SK-N-SH (cell line): Measurements from ENCODE around the gene ZCCHC10. TPM values are rescaled to one million over a fixed set of nuclear protein-coding genes. Genes with fewer than 3 reads are reported as not detected.

Experiments
- CTCF ChIA-PET: fragments of 300-600, 350-600 bp; formaldehyde crosslinking; extraction: SDS; loops from one replicate; lab custom pipeline; 2021; lab: Yijun Ruan, JAX
- POLR2A ChIA-PET: fragments of 350-600 bp; sonication (Branson Sonifier 250); formaldehyde crosslinking; extraction: SDS; loops from one replicate; lab custom pipeline; 2020; ENCODE audit warnings: antibody characterized with exemption, inconsistent platforms; lab: Yijun Ruan, JAX
- DNase-seq: peaks from one replicate; pipeline ENCODE4 v3.0.0; 2012
- H2AFZ ChIP-seq: fragments of 200-600 bp; sonication (generic); 2 replicates; pipeline ENCODE4 v1.8.1; 2016; ENCODE audit warnings: antibody characterized with exemption, mild to moderate bottlenecking, low read depth
- H3F3A ChIP-seq: fragments of 200-600 bp; sonication (generic); replicated peaks from 2 replicates; pipeline ENCODE3; 2016; ENCODE audit warnings: antibody characterized with exemption, mild to moderate bottlenecking; ENCODE audit not compliant: insufficient read depth
- H3K27ac ChIP-seq, 2 experiments: fragments of 200-500 bp in 1 of 2; fragments of 200-600 bp in 1 of 2; sonication (Bioruptor generic) in 1 of 2; sonication (generic), shearing (Covaris generic) in 1 of 2; 2 replicates each; pipeline versions ENCODE4 v1.5.1 to v1.6.1; 2014 to 2016; ENCODE audit warnings: low read depth in 2 of 2, inconsistent platforms in 1 of 2, low read length in 1 of 2, mild to moderate bottlenecking in 1 of 2, mixed read lengths in 1 of 2
- H3K27me3 ChIP-seq: fragments of 200-600 bp; sonication (generic), shearing (Covaris generic); 2 replicates; pipeline ENCODE4 v1.6.1; 2016; ENCODE audit warnings: mixed run types; ENCODE audit not compliant: insufficient read depth
- H3K36me3 ChIP-seq, 2 experiments: fragments of 200-500 bp in 1 of 2; fragments of 200-600 bp in 1 of 2; sonication (Bioruptor generic) in 1 of 2; sonication (generic) in 1 of 2; replicated peaks in 1 of 2; 2 replicates each; pipeline versions ENCODE3 to v1.5.1; 2014 to 2016; ENCODE audit warnings: low read length in 1 of 2, mild to moderate bottlenecking in 1 of 2; ENCODE audit not compliant: insufficient read depth in 2 of 2, control insufficient read depth in 1 of 2
- H3K4me1 ChIP-seq, 2 experiments: fragments of 200-500 bp in 1 of 2; fragments of 200-600 bp in 1 of 2; sonication (Bioruptor generic) in 1 of 2; sonication (generic), shearing (Covaris generic) in 1 of 2; 2 replicates each; pipeline versions ENCODE4 v1.5.1 to v1.6.1; 2014 to 2016; ENCODE audit warnings: low read depth in 1 of 2, low read length in 1 of 2, mixed run types in 1 of 2; ENCODE audit not compliant: insufficient read depth in 2 of 2, control insufficient read depth in 1 of 2
- H3K4me2 ChIP-seq: fragments of 200-600 bp; sonication (generic), shearing (Covaris generic); 2 replicates; pipeline ENCODE4 v1.6.1; 2017; ENCODE audit warnings: mixed run types
- H3K4me3 ChIP-seq, 2 experiments: fragments of 200-500 bp in 1 of 2; fragments of 200-600 bp in 1 of 2; sonication (Bioruptor generic) in 1 of 2; sonication (generic), shearing (Covaris generic) in 1 of 2; 2 replicates each; pipeline versions ENCODE4 v1.5.1 to v1.8.1; 2014 to 2016; ENCODE audit warnings: low read depth in 2 of 2, inconsistent platforms in 1 of 2, low read length in 1 of 2, mild to moderate bottlenecking in 1 of 2, mixed read lengths in 1 of 2, moderate library complexity in 1 of 2
- H3K79me2 ChIP-seq: fragments of 200-600 bp; sonication (generic); 2 replicates; pipeline ENCODE4 v1.8.1; 2017; ENCODE audit warnings: mild to moderate bottlenecking; ENCODE audit not compliant: insufficient read depth
- H3K9ac ChIP-seq: fragments of 200-600 bp; sonication (generic); 2 replicates; pipeline ENCODE4 v1.6.1; 2017; ENCODE audit warnings: mixed run types
- H3K9me2 ChIP-seq: fragments of 200-600 bp; sonication (generic); 2 replicates; pipeline ENCODE4 v1.6.1; 2017; ENCODE audit warnings: mixed run types
- H3K9me3 ChIP-seq: fragments of 200-600 bp; sonication (generic); 2 replicates; pipeline ENCODE4 v1.6.1; 2017; ENCODE audit warnings: mixed run types, mild to moderate bottlenecking, moderate library complexity
- H4K20me1 ChIP-seq: fragments of 200-600 bp; sonication (generic); 2 replicates; pipeline ENCODE4 v1.6.1; 2017; ENCODE audit warnings: mild to moderate bottlenecking, mixed run types; ENCODE audit not compliant: insufficient read depth
- ELF1 ChIP-seq: IDR thresholded peaks from 2 replicates; pipeline ENCODE4 v1.4.0; 2012
- EP300 ChIP-seq, 2 experiments: IDR thresholded peaks; 2 replicates each; pipeline versions ENCODE4 v1.4.0 to v1.6.1; 2012; ENCODE audit warnings: borderline replicate concordance in 1 of 2, low read depth in 1 of 2, low read length in 1 of 2
- FOXM1 ChIP-seq: IDR thresholded peaks from 2 replicates; pipeline ENCODE4 v1.4.0; 2012; ENCODE audit warnings: low read depth, mild to moderate bottlenecking
- GABPA ChIP-seq: IDR thresholded peaks from 2 replicates; pipeline ENCODE4 v1.4.0; 2012; ENCODE audit warnings: low read depth, mild to moderate bottlenecking
- JUND ChIP-seq: IDR thresholded peaks from 2 replicates; pipeline ENCODE4 v1.4.0; 2012
- MEF2A ChIP-seq: IDR thresholded peaks from 2 replicates; pipeline ENCODE4 v1.4.0; 2012; ENCODE audit warnings: low read depth, borderline replicate concordance
- MXI1 ChIP-seq: IDR thresholded peaks from 2 replicates; pipeline ENCODE4 v1.6.1; 2012; ENCODE audit warnings: mild to moderate bottlenecking, low read depth, low read length, improper control_type of control experiment
- NFIC ChIP-seq: IDR thresholded peaks from 2 replicates; pipeline ENCODE4 v1.4.0; 2012; ENCODE audit warnings: borderline replicate concordance
- NRF1 ChIP-seq: IDR thresholded peaks from 2 replicates; pipeline ENCODE4 v1.6.1; 2012; ENCODE audit warnings: low read depth, mild to moderate bottlenecking, low read length
- POLR2AphosphoS5 ChIP-seq: IDR thresholded peaks from 2 replicates; pipeline ENCODE4 v1.6.1; 2012; ENCODE audit warnings: low read depth, low read length
- RAD21 ChIP-seq: IDR thresholded peaks from 2 replicates; pipeline ENCODE4 v1.6.1; 2012; ENCODE audit warnings: mild to moderate bottlenecking, low read length
- RCOR1 ChIP-seq: fragments of 150-350 bp; IDR thresholded peaks from 2 replicates; pipeline ENCODE4 v1.6.1; 2017; ENCODE audit warnings: antibody characterized with exemption, low read length
- TAF1 ChIP-seq: IDR thresholded peaks from 2 replicates; pipeline ENCODE4 v1.6.1; 2012; ENCODE audit warnings: low read depth, mild to moderate bottlenecking, low read length, moderate library complexity, borderline replicate concordance
- YY1 ChIP-seq: IDR thresholded peaks from 2 replicates; pipeline ENCODE4 v1.4.0; 2012; ENCODE audit warnings: low read depth, mild to moderate bottlenecking
- WGBS: methylation state at CpG from one replicate; pipeline ENCODE4 v1.1.6; 2017; ENCODE audit warnings: low lambda C conversion rate; 5-methylcytosine and 5-hydroxymethylcytosine counted together
- polyA plus RNA-seq, 3 experiments: library from polyadenylated mRNA; depleted of rRNA; stranded (reverse); fragments of >200 nt; gene quantifications; 2 replicates each; pipeline ENCODE4 v1.2.3, GENCODE V29; 2012
- TF ChIP-seq, protein P1 (sequence below): IDR thresholded peaks from 2 replicates; pipeline ENCODE4 v1.4.0; 2012; ENCODE audit warnings: low read depth, borderline replicate concordance
- TF ChIP-seq, protein P2 (sequence below): IDR thresholded peaks from 2 replicates; pipeline ENCODE4 v1.4.0; 2012; ENCODE audit warnings: low read depth
- TF ChIP-seq, protein P3 (sequence below): IDR thresholded peaks from 2 replicates; pipeline ENCODE4 v1.6.1; 2012; ENCODE audit warnings: mild to moderate bottlenecking, low read depth, low read length, moderate library complexity

Gene ZCCHC10
- polyA plus RNA-seq, 1 of the 3 experiments (the other 2 are of a cell fraction): 28.4 TPM

DNA sequence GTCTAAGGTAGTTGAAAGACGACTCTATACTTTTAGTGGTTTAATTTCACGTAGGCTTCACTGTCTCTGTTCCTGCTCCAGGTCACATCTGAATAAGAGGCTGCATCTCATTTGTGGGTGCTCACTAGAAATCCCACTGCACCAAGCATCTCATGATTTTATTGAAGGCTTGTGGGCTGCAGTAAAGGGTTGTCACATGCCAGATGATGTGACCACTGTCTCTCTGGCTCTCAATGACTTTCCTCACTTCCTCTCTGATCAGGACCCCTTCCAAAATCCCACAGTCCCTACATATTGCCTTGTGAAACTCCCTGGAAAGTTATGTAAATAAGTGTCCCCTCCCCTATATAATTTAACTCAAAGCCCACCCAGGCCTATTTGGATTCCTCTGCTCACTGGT, 8.9 kb upstream of the ZCCHC10 start:
- no peaks in the 10 kb centered on the region for H3K9me3 ChIP-seq
- no peaks in the 10 kb centered on the region; a peak in 1 of 4 replicates for H3K4me1 ChIP-seq
- H4K20me1 ChIP-seq: no peaks in the 10 kb centered on the region
- no peak overlapping the region for H3K9ac ChIP-seq
- H3K4me2 ChIP-seq: no peak overlapping the region
- 78% methylated on average over 2 of the region's 2 CpGs for WGBS
- CTCF ChIA-PET: no interaction called here
- no peaks in the 10 kb centered on the region for H3K9me2 ChIP-seq
- no peaks in the 10 kb centered on the region for H3K79me2 ChIP-seq
- no peak overlapping the region for H3K4me3 ChIP-seq
- no peak overlapping the region for H3K27ac ChIP-seq
- POLR2A ChIA-PET: no interaction called here
- DNase-seq: no peak
- H3K36me3 ChIP-seq: no peaks in the 10 kb centered on the region
- H3K27me3 ChIP-seq: no peaks in the 10 kb centered on the region
- H2AFZ ChIP-seq: no peak overlapping the region
- H3F3A ChIP-seq: peaks cover 11% of the 10 kb centered on the region
- TF ChIP-seq, protein P1, sequence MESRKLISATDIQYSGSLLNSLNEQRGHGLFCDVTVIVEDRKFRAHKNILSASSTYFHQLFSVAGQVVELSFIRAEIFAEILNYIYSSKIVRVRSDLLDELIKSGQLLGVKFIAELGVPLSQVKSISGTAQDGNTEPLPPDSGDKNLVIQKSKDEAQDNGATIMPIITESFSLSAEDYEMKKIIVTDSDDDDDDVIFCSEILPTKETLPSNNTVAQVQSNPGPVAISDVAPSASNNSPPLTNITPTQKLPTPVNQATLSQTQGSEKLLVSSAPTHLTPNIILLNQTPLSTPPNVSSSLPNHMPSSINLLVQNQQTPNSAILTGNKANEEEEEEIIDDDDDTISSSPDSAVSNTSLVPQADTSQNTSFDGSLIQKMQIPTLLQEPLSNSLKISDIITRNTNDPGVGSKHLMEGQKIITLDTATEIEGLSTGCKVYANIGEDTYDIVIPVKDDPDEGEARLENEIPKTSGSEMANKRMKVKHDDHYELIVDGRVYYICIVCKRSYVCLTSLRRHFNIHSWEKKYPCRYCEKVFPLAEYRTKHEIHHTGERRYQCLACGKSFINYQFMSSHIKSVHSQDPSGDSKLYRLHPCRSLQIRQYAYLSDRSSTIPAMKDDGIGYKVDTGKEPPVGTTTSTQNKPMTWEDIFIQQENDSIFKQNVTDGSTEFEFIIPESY: no peak
- TF ChIP-seq, protein P2, sequence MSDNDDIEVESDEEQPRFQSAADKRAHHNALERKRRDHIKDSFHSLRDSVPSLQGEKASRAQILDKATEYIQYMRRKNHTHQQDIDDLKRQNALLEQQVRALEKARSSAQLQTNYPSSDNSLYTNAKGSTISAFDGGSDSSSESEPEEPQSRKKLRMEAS: no peak
- TF ChIP-seq TAF1 (no peak), ELF1 (no peak), RAD21 (no peak), NRF1 (no peak), EP300 (IDR thresholded peaks at IDR 0.05; ENCODE audit: borderline replicate concordance in 1 of 2, low read depth in 1 of 2, low read length in 1 of 2) (no peak), NFIC (no peak), GABPA (no peak), MEF2A (no peak), JUND (no peak), FOXM1 (no peak), YY1 (no peak), POLR2AphosphoS5 (no peak), MXI1 (no peak), RCOR1 (no peak)
- TF ChIP-seq, protein P3, sequence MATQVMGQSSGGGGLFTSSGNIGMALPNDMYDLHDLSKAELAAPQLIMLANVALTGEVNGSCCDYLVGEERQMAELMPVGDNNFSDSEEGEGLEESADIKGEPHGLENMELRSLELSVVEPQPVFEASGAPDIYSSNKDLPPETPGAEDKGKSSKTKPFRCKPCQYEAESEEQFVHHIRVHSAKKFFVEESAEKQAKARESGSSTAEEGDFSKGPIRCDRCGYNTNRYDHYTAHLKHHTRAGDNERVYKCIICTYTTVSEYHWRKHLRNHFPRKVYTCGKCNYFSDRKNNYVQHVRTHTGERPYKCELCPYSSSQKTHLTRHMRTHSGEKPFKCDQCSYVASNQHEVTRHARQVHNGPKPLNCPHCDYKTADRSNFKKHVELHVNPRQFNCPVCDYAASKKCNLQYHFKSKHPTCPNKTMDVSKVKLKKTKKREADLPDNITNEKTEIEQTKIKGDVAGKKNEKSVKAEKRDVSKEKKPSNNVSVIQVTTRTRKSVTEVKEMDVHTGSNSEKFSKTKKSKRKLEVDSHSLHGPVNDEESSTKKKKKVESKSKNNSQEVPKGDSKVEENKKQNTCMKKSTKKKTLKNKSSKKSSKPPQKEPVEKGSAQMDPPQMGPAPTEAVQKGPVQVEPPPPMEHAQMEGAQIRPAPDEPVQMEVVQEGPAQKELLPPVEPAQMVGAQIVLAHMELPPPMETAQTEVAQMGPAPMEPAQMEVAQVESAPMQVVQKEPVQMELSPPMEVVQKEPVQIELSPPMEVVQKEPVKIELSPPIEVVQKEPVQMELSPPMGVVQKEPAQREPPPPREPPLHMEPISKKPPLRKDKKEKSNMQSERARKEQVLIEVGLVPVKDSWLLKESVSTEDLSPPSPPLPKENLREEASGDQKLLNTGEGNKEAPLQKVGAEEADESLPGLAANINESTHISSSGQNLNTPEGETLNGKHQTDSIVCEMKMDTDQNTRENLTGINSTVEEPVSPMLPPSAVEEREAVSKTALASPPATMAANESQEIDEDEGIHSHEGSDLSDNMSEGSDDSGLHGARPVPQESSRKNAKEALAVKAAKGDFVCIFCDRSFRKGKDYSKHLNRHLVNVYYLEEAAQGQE: no peak
